Fibroblast of the aortic adventitia (primary cell): Measurements from ENCODE around the gene TAGAP. TPM values are rescaled to one million over a fixed set of nuclear protein-coding genes. Genes with fewer than 3 reads are reported as not detected.
"Not testable (repeated sequence)": the region's sequence is repeated elsewhere in the genome, so short reads cannot be mapped to it uniquely, and the experiment has no call there.

Experiments
- DNase-seq: peaks from one replicate; pipeline ENCODE4 v3.0.0-alpha.2; 2010; ENCODE audit warnings: low read depth
- H3K4me3 ChIP-seq: 2 replicates; pipeline ENCODE4 v1.5.1; 2011; ENCODE audit warnings: low read depth, mild to moderate bottlenecking, control low read depth, low read length, moderate library complexity
- total RNA-seq: library from RNA; depleted of rRNA; stranded (reverse); fragments of >200 nt; gene quantifications from 2 replicates; pipeline ENCODE4 v1.2.3, GENCODE V29; 2012; ENCODE audit warnings: low replicate concordance
- TF ChIP-seq, protein P1 (sequence below): IDR thresholded peaks from 2 replicates; pipeline ENCODE4 v1.5.1; 2011; ENCODE audit warnings: mild to moderate bottlenecking, low read length, control low read depth, inconsistent platforms; ENCODE audit not compliant: insufficient read depth

Gene TAGAP
- total RNA-seq, 1 donor, result not detected

DNA sequence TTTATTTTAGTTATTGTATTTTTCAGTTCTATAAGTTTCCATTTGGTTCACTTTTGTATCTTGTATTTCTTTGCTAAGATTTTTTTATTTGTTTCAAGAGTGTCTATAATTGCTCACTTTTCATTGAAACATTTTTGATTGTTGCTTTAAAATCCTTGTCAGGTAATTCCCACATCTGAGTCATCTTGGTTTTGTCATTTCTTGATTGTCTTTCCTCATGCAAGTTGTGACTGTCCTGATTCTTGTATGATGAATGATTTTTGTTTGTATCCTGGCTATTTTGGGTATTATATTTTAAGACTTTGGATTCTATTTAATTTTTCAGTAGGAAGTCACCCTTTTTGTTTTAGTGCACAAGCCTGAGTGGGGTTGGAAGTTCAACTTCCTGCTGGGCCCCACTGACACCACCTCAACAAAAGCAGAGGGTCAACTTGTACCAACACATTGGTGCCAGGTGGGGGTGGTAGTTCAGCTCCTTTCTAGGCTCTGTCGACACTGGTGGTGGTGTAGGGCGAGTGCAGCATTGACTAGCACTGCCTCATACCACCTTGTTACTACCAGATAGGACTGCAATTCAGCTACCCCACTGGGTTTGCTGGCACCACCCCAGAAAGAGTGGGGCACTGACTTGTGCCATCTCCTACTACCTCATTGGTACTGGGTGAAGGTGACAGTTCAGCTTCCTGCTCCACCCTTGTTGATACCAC lies 53.6 kb downstream of the TAGAP start:
- TF ChIP-seq, protein P1, sequence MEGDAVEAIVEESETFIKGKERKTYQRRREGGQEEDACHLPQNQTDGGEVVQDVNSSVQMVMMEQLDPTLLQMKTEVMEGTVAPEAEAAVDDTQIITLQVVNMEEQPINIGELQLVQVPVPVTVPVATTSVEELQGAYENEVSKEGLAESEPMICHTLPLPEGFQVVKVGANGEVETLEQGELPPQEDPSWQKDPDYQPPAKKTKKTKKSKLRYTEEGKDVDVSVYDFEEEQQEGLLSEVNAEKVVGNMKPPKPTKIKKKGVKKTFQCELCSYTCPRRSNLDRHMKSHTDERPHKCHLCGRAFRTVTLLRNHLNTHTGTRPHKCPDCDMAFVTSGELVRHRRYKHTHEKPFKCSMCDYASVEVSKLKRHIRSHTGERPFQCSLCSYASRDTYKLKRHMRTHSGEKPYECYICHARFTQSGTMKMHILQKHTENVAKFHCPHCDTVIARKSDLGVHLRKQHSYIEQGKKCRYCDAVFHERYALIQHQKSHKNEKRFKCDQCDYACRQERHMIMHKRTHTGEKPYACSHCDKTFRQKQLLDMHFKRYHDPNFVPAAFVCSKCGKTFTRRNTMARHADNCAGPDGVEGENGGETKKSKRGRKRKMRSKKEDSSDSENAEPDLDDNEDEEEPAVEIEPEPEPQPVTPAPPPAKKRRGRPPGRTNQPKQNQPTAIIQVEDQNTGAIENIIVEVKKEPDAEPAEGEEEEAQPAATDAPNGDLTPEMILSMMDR, result no peak
- H3K4me3 ChIP-seq, result no peak overlapping the region
- no peak for DNase-seq

DNA sequence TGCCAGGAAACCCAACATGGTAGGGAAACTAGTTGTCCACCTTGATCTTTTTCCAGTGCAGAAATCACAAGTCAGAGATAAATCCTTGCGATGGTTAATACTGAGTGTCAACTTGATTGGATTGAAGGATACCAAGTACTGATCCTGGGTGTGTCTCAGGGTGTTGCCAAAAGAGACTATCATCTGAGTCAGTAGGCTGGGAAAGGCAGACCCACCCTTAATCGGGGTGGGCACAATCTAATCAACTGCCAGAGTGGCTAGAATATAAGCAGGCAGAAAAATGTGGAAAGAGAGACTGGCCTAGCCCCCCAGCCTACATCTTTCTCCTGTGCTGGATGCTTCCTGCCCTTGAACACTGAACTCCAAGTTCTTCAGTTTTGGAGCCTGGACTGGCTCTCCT lies 55.1 kb downstream of the TAGAP start:
- not testable (repeated sequence) for H3K4me3 ChIP-seq, DNase-seq

DNA sequence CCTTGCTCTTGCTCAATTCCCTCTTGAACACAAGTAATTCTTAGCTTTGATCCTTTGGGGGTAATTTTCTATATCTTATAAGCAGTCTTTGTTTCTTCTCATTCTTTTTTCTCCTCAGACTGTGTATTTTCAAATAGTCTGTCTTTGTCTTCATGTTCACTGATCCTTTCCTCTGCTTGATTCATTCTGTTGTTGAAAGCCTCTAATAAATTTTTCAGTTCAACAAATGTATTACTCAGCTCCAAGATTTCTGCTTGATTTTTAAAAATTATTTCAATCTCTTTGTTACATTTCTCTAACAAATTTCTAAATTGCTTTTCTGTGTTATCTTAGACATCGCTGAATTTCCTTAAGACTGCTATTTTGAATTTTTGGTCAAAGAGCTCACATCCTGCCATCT lies 56.3 kb downstream of the TAGAP start:
- no peak overlapping the region for H3K4me3 ChIP-seq
- TF ChIP-seq, protein P1, result no peak
- DNase-seq, result no peak

DNA sequence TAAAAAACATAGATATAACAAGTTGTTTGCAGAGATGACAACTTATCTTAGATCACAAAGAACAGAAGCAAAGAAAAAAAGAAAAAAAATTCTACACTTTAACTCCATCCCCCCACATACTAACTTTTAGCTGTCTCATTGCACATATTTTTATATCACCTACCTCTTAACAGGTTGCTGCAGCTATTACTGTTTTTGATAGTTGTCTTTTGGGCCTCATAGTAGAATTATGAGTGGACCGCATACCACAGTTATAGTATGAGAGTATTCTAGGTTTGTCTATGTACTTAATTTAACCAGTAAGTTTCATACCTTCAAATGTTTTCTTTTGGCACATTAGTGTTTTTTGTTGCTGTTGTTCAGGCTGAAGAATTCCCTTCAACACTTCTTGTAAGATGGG lies 57.1 kb downstream of the TAGAP start:
- no peak for DNase-seq
- TF ChIP-seq, protein P1, result no peak
- no peak overlapping the region for H3K4me3 ChIP-seq

Other genes with a start within 250 kb of the TAGAP start
- gene EZR, start 225.6 kb downstream of the TAGAP start, total RNA-seq, result 41.3 and 47.0 TPM in 2 replicates
- 5.2 and 6.4 TPM in 2 replicates for gene RSPH3, start 44.8 kb downstream of the TAGAP start, total RNA-seq
- 0.16 and 1.6 TPM in 2 replicates for gene FNDC1, start 124.4 kb upstream of the TAGAP start, total RNA-seq